ENCODE measurements around the gene SLC35F3. TPM values are rescaled to one million over a fixed set of nuclear protein-coding genes. Genes with fewer than 3 reads are reported as not detected.

The SLC35F3 gene
- total RNA-seq, 1 experiment from 2014 or later, result 0.94 TPM

DNA sequence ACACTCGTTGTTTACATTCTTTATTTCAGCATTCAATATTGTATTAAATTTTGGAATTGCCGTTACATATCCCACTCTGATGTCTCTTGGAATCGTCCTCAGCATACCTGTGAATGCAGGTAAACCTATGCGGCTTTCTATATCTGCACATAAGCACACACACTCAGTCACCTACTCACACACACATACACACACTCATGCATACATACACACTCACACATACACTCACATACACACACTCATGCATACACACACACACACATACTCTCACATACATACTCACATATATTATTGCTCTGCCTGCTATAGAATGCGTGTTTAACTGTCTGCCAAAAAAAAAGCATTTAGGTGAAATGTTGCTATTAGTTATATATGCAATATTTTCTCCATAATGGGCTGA lies 415.6 kb downstream of the SLC35F3 start:
- ATAC-seq (no peak), DNase-seq (ENCODE audit: low spot score) (no peak)
- CTCF ChIA-PET, result interaction anchor here (2.1 to 2.6 kb wide), 1 partner anchor 10 kb away, joined by 7 to 16 read pairs; no protein-coding TSS in a partner anchor
- Mint-ChIP-seq H3K4me3 (no peak overlapping the region), H3K27ac (no peak overlapping the region), H3K9me3 (peaks cover 3% of the 10 kb centered on the region; the same call in 1 of the 2 replicates), H3K4me1 (peaks cover 23% of the 10 kb centered on the region), H3K36me3 (no peaks in the 10 kb centered on the region; the same call in 1 of the 2 replicates), H3K27me3 (ENCODE audit: low read depth) (peaks cover 26% of the 10 kb centered on the region)
- TF ChIP-seq, protein P1, sequence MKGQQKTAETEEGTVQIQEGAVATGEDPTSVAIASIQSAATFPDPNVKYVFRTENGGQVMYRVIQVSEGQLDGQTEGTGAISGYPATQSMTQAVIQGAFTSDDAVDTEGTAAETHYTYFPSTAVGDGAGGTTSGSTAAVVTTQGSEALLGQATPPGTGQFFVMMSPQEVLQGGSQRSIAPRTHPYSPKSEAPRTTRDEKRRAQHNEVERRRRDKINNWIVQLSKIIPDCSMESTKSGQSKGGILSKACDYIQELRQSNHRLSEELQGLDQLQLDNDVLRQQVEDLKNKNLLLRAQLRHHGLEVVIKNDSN (CRISPR knock-in tag; IDR thresholded peaks at IDR 0.05), result no peak
- POLR2A ChIA-PET, result no interaction called here

DNA sequence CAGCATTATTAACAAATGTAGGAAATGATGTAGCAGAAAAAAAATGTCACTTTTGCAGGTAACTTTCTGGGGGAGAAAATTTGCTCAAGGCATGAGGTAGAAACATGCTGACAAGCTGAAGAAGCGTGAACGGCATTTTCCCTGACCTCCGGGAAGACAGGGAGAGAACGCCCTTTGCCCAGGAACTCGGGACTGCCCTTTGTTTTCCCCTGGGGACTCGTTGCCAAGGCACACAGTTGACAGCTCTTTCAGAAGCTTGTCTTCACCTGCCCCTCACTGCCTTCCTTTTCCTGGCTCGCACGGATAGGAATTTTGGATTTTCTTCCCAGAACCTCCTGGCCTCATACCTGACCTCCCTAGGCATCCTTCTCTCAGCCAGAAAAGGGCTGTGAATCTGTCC lies 416.1 kb downstream of the SLC35F3 start:
- Mint-ChIP-seq H3K27me3 (ENCODE audit: low read depth) (peaks cover 31% of the 10 kb centered on the region), H3K4me3 (no peak overlapping the region), H3K4me1 (peaks cover 23% of the 10 kb centered on the region), H3K27ac (no peak overlapping the region), H3K36me3 (no peaks in the 10 kb centered on the region; the same call in 1 of the 2 replicates), H3K9me3 (peaks cover 3% of the 10 kb centered on the region; the same call in 1 of the 2 replicates)
- DNase-seq (ENCODE audit: low spot score) (no peak), ATAC-seq (no peak)
- TF ChIP-seq JUN (CRISPR knock-in tag; IDR thresholded peaks at IDR 0.05), result no peak
- no peak for TF ChIP-seq NFYB (CRISPR knock-in tag; conservative IDR thresholded peaks at IDR 0.05; ENCODE audit: low read depth)
- TF ChIP-seq, protein P1 (CRISPR knock-in tag; IDR thresholded peaks at IDR 0.05), result no peak
- no peak for TF ChIP-seq KAT7 (CRISPR knock-in tag; IDR thresholded peaks at IDR 0.05; ENCODE audit: borderline replicate concordance)
- TF ChIP-seq MYBL2 (CRISPR knock-in tag; IDR thresholded peaks at IDR 0.05), result no peak
- TF ChIP-seq NR3C1 (CRISPR knock-in tag; conservative IDR thresholded peaks at IDR 0.05; ENCODE audit: low read depth), result no peak
- no peak for TF ChIP-seq CDX4 (CRISPR knock-in tag; IDR thresholded peaks at IDR 0.05; ENCODE audit: borderline replicate concordance)
- TF ChIP-seq, protein P2, sequence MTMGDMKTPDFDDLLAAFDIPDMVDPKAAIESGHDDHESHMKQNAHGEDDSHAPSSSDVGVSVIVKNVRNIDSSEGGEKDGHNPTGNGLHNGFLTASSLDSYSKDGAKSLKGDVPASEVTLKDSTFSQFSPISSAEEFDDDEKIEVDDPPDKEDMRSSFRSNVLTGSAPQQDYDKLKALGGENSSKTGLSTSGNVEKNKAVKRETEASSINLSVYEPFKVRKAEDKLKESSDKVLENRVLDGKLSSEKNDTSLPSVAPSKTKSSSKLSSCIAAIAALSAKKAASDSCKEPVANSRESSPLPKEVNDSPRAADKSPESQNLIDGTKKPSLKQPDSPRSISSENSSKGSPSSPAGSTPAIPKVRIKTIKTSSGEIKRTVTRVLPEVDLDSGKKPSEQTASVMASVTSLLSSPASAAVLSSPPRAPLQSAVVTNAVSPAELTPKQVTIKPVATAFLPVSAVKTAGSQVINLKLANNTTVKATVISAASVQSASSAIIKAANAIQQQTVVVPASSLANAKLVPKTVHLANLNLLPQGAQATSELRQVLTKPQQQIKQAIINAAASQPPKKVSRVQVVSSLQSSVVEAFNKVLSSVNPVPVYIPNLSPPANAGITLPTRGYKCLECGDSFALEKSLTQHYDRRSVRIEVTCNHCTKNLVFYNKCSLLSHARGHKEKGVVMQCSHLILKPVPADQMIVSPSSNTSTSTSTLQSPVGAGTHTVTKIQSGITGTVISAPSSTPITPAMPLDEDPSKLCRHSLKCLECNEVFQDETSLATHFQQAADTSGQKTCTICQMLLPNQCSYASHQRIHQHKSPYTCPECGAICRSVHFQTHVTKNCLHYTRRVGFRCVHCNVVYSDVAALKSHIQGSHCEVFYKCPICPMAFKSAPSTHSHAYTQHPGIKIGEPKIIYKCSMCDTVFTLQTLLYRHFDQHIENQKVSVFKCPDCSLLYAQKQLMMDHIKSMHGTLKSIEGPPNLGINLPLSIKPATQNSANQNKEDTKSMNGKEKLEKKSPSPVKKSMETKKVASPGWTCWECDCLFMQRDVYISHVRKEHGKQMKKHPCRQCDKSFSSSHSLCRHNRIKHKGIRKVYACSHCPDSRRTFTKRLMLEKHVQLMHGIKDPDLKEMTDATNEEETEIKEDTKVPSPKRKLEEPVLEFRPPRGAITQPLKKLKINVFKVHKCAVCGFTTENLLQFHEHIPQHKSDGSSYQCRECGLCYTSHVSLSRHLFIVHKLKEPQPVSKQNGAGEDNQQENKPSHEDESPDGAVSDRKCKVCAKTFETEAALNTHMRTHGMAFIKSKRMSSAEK (CRISPR knock-in tag; IDR thresholded peaks at IDR 0.05; ENCODE audit: borderline replicate concordance), result no peak
- TF ChIP-seq E2F1 (CRISPR knock-in tag; IDR thresholded peaks at IDR 0.05), result no peak
- TF ChIP-seq ZNF121 (CRISPR knock-in tag; IDR thresholded peaks at IDR 0.05), result no peak
- no peak for TF ChIP-seq FOXJ3 (CRISPR knock-in tag; IDR thresholded peaks at IDR 0.05; ENCODE audit: borderline replicate concordance)
- TF ChIP-seq ZNF138 (CRISPR knock-in tag; conservative IDR thresholded peaks at IDR 0.05), result no peak
- TF ChIP-seq NFE2L1 (CRISPR knock-in tag; IDR thresholded peaks at IDR 0.05), result no peak
- TF ChIP-seq NR2C2 (CRISPR knock-in tag; IDR thresholded peaks at IDR 0.05), result no peak
- CTCF ChIA-PET, result interaction anchor here (2.1 kb wide), 1 partner anchor 11 kb away, joined by 7 read pairs; no protein-coding TSS in a partner anchor
- POLR2A ChIA-PET, result no interaction called here

GRCh38 chr1:234321231-234321630 lies 416.8 kb downstream of the SLC35F3 start:
- no peak overlapping the region for H3K4me3 Mint-ChIP-seq
- DNase-seq (ENCODE audit: low spot score) (no peak), ATAC-seq (no peak)
- H3K27me3 Mint-ChIP-seq (ENCODE audit: low read depth), result peaks cover 32% of the 10 kb centered on the region
- no peaks in the 10 kb centered on the region; the same call in 1 of the 2 replicates for H3K36me3 Mint-ChIP-seq
- H3K4me1 Mint-ChIP-seq, result peaks cover 22% of the 10 kb centered on the region
- TF ChIP-seq ZNF232 (CRISPR knock-in tag; IDR thresholded peaks at IDR 0.05) (no peak), E2F5 (CRISPR knock-in tag; IDR thresholded peaks at IDR 0.05) (no peak), NR2C2 (CRISPR knock-in tag; IDR thresholded peaks at IDR 0.05) (no peak), KAT7 (CRISPR knock-in tag; IDR thresholded peaks at IDR 0.05; ENCODE audit: borderline replicate concordance) (no peak)
- TF ChIP-seq, protein P3, sequence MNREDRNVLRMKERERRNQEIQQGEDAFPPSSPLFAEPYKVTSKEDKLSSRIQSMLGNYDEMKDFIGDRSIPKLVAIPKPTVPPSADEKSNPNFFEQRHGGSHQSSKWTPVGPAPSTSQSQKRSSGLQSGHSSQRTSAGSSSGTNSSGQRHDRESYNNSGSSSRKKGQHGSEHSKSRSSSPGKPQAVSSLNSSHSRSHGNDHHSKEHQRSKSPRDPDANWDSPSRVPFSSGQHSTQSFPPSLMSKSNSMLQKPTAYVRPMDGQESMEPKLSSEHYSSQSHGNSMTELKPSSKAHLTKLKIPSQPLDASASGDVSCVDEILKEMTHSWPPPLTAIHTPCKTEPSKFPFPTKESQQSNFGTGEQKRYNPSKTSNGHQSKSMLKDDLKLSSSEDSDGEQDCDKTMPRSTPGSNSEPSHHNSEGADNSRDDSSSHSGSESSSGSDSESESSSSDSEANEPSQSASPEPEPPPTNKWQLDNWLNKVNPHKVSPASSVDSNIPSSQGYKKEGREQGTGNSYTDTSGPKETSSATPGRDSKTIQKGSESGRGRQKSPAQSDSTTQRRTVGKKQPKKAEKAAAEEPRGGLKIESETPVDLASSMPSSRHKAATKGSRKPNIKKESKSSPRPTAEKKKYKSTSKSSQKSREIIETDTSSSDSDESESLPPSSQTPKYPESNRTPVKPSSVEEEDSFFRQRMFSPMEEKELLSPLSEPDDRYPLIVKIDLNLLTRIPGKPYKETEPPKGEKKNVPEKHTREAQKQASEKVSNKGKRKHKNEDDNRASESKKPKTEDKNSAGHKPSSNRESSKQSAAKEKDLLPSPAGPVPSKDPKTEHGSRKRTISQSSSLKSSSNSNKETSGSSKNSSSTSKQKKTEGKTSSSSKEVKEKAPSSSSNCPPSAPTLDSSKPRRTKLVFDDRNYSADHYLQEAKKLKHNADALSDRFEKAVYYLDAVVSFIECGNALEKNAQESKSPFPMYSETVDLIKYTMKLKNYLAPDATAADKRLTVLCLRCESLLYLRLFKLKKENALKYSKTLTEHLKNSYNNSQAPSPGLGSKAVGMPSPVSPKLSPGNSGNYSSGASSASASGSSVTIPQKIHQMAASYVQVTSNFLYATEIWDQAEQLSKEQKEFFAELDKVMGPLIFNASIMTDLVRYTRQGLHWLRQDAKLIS (CRISPR knock-in tag; IDR thresholded peaks at IDR 0.05; ENCODE audit: borderline replicate concordance), result no peak
- CTCF ChIA-PET, result interaction anchor here (0.8 to 2.1 kb wide), 2 partner anchors 11 to 198 kb away, joined by 4 to 7 read pairs; no protein-coding TSS in a partner anchor
- H3K9me3 Mint-ChIP-seq, result peaks cover 3% of the 10 kb centered on the region; the same call in 1 of the 2 replicates
- H3K27ac Mint-ChIP-seq, result no peak overlapping the region
- POLR2A ChIA-PET, result no interaction called here
